Astrocyte of the cerebellum (primary cell): Measurements from ENCODE around the gene SLC2A4.

Source experiments
- DNase-seq: peaks from one replicate; pipeline ENCODE4 v3.0.0-alpha.2; 2011; ENCODE audit warnings: low read depth
- H3K4me3 ChIP-seq: 2 replicates; pipeline ENCODE4 v1.5.1; 2011; ENCODE audit warnings: mild to moderate bottlenecking, low read depth, low read length, moderate library complexity
- in situ Hi-C: cut with HindIII; loops from 2 replicates; pipeline ENCODE4 v1.10.0; 2017; ENCODE audit warnings: low sequenced_read_pairs
- TF ChIP-seq, protein P1 (sequence below): IDR thresholded peaks from 2 replicates; pipeline ENCODE4 v1.5.1; 2012; ENCODE audit warnings: low read length, low read depth, moderate library complexity, mild to moderate bottlenecking; ENCODE audit errors: missing control alignments

SLC2A4 gene

GRCh38 chr17:7236808-7237207 lies 44.7 kb upstream of the SLC2A4 start:
- no peak for DNase-seq
- TF ChIP-seq, protein P1, sequence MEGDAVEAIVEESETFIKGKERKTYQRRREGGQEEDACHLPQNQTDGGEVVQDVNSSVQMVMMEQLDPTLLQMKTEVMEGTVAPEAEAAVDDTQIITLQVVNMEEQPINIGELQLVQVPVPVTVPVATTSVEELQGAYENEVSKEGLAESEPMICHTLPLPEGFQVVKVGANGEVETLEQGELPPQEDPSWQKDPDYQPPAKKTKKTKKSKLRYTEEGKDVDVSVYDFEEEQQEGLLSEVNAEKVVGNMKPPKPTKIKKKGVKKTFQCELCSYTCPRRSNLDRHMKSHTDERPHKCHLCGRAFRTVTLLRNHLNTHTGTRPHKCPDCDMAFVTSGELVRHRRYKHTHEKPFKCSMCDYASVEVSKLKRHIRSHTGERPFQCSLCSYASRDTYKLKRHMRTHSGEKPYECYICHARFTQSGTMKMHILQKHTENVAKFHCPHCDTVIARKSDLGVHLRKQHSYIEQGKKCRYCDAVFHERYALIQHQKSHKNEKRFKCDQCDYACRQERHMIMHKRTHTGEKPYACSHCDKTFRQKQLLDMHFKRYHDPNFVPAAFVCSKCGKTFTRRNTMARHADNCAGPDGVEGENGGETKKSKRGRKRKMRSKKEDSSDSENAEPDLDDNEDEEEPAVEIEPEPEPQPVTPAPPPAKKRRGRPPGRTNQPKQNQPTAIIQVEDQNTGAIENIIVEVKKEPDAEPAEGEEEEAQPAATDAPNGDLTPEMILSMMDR, result no peak
- peak overlapping the region; percentile 99 for H3K4me3 ChIP-seq
- in situ Hi-C loops, result no loop called here

DNA sequence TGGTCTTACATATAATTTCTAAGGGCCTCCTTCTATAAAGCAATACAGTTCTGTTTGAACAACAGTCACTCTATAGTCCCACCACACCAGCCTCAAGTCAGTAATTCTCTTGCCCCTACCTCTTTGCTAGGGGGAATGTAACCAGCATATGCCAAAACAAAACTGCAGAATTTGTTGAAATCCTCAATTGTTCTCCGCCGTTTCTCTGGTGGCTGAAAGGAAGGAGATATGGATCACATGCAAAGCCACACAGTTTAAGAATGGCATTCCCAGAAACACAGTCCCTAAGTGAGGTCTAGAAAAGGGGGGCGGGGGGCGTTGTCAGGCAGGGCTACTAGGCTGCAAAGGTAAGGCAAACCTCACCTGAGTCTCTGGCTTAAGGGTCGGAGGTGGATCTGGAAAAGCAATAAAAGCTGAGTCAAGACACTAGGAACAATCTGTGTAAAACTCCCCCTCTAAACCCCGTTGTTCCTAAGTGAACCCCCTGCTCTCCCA lies 44.2 kb upstream of the SLC2A4 start:
- in situ Hi-C loops, result no loop called here

GRCh38 chr17:7237761-7238419 lies 43.6 kb upstream of the SLC2A4 start:
- TF ChIP-seq, protein P1, result no peak
- in situ Hi-C loops, result no loop called here
- no peak for DNase-seq
- H3K4me3 ChIP-seq, result peak overlapping the region; percentile 99

More for the DNA sequence above, 44.2 kb upstream of the SLC2A4 start:
- TF ChIP-seq, protein P1, result no peak
- H3K4me3 ChIP-seq, result peak overlapping the region; percentile 99
- no peak for DNase-seq

DNA sequence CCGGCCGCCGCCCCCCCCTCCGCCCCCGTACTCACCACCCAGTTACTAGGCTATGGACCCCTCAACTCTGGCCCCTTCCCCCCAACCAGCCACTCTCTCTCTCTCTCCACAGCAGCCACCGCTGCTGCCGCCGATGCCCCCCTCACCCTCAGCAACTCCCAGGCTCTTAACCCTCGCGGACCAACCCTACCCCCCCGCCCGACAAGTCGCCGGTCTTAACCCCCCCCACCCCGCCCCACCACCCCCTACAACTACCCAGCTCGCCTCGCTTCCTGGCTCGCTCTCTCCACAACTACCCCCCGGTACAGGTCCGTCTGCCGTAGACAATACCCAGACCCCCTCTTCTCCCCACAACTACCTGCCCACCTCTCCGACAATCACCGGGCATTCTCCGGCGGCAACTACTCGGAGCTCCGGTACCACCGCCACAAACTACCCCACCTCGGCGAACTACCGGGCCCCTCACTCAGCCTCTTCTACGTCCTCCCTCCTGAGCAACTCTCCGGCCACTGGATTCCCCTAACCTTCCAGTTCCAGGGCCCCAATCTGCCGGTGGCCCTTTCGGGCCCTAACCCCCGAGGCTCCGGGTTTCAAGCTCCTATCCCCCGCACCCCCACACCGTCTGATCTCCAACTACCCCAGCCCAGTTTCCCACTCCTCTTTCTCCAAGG lies 43.0 kb upstream of the SLC2A4 start:
- TF ChIP-seq, protein P1, result no peak
- peak overlapping the region; percentile 99 for H3K4me3 ChIP-seq
- in situ Hi-C loops, result no loop called here
- no peak for DNase-seq

- TF ChIP-seq, protein P1, result no peak
- peak; percentile 98 for DNase-seq
- in situ Hi-C loops, result no loop called here
Measured at GRCh38 chr17:7239091-7240027, 42.2 kb upstream of the SLC2A4 start, which contains the start of gene PHF23. Gene PHF23, minus strand, starts transcription at chr17:7239457. Its CDS starts 178 bp downstream, at chr17:7239279.

DNA sequence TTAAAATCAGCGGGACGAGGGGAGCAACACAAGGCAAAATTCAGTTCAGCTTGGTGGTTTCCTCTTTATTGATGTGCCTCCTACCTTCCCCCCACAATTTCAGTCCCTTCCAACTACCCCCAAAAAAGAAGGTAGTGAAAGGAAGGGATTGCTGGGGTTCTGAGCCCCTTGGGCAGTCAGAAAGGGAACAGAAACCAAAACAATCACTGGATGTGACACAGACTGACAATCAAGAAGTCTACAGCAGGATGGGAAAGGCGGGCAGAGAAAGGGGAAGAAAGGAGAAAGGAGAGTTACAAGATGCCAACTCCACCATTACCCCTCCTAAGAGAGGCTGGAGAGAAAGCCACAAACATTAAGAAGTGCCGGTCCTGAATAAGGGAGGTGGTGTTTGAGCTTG lies 41.1 kb upstream of the SLC2A4 start:
- no peak for DNase-seq
- in situ Hi-C loops, result no loop called here
- H3K4me3 ChIP-seq, result peak overlapping the region; percentile 98
- TF ChIP-seq, protein P1, result no peak

More at GRCh38 chr17:7239091-7240027, 42.2 kb upstream of the SLC2A4 start, which contains the start of gene PHF23:
- H3K4me3 ChIP-seq, result peak within 1 kb of the TSS; percentile 99
